K562 (cell line): ENCODE measurements around the gene PFKP. TPM values are rescaled to one million over a fixed set of nuclear protein-coding genes. Genes with fewer than 3 reads are reported as not detected.

Source experiments
- ATAC-seq: fragments of 200-7000 bp; cut with Tn5 transposase; 3 replicates; pipeline ENCODE4 v1.9.1; 2020; ENCODE audit warnings: moderate library complexity
- BruUV-seq: library from RNA; stranded (reverse); fragments of 400-500 nt; replicated peaks from 2 replicates; lab custom pipeline; 2021; lab: Mats Ljungman, UMichigan
- CTCF ChIA-PET: fragments of 300-600 bp; formaldehyde crosslinking; extraction: SDS; loops from one replicate; lab custom pipeline; 2021; ENCODE audit warnings: low intra/inter-chr PET ratio; lab: Yijun Ruan, JAX
- POLR2A ChIA-PET: fragments of 300-600, 350-650 bp; sonication (Branson Sonifier 250); formaldehyde crosslinking; extraction: SDS; loops from one replicate; lab custom pipeline; 2021; ENCODE audit warnings: antibody characterized with exemption, inconsistent platforms; lab: Yijun Ruan, JAX
- DNase-seq, 4 experiments: peaks; one replicate each; pipeline versions ENCODE4 v3.0.0 to v3.0.0-alpha.2; 2011 to 2018; ENCODE audit warnings: low spot score in 3 of 4, mixed read lengths in 3 of 4; ENCODE audit errors: extremely low read depth in 1 of 4
- FAIRE-seq: peaks from 2 replicates; lab custom pipeline; 2011; peaks lifted over from hg19 to GRCh38; lab: Jason Lieb, UNC
- H2AFZ ChIP-seq: 2 replicates; pipeline ENCODE4 v1.6.0; 2011; ENCODE audit warnings: low read depth, low read length, control low read depth, inconsistent platforms
- H3K27ac ChIP-seq: fragments of 200-600 bp; 3 replicates; pipeline ENCODE4 v1.8.0; 2011; ENCODE audit warnings: low read depth, mild to moderate bottlenecking, control low read depth, inconsistent platforms, low read length, moderate library complexity, mixed read lengths; ENCODE audit errors: extremely low read depth
- H3K27me3 ChIP-seq, 2 experiments: fragments of 300-600 bp in 1 of 2; 2 replicates in 1 of 2; 3 replicates in 1 of 2; pipeline versions ENCODE4 v1.6.0 to v1.8.0; 2011; ENCODE audit warnings: inconsistent platforms in 2 of 2, low read length in 2 of 2, mild to moderate bottlenecking in 1 of 2, mixed read lengths in 1 of 2, moderate library complexity in 1 of 2; ENCODE audit not compliant: control insufficient read depth in 2 of 2, insufficient read depth in 2 of 2
- H3K36me3 ChIP-seq: fragments of 300-600 bp; 3 replicates; pipeline ENCODE4 v1.8.0; 2011; ENCODE audit warnings: mild to moderate bottlenecking, low read length, inconsistent platforms; ENCODE audit not compliant: control insufficient read depth, insufficient read depth
- H3K4me1 ChIP-seq, 2 experiments: fragments of 200-600 bp in 1 of 2; replicated peaks in 1 of 2; 2 replicates in 1 of 2; 3 replicates in 1 of 2; pipeline versions ENCODE4 v1.5.1 to v1.8.0; 2011; ENCODE audit warnings: inconsistent platforms in 2 of 2, low read length in 2 of 2, mild to moderate bottlenecking in 1 of 2, mixed read lengths in 1 of 2, moderate library complexity in 1 of 2; ENCODE audit not compliant: control insufficient read depth in 2 of 2, insufficient read depth in 2 of 2
- H3K4me2 ChIP-seq: 2 replicates; pipeline ENCODE4 v1.6.1; 2011; ENCODE audit warnings: low read length, control low read depth, inconsistent platforms, mixed read lengths; ENCODE audit not compliant: insufficient read depth
- H3K4me3 ChIP-seq: fragments of 200-600 bp; sonication (generic), shearing (Covaris generic); 2 replicates; pipeline ENCODE4 v1.5.1; 2016; ENCODE audit warnings: control low read depth, inconsistent platforms
- H3K79me2 ChIP-seq: fragments of 200-600 bp; 3 replicates; pipeline ENCODE4 v1.8.0; 2011; ENCODE audit warnings: low read length, inconsistent platforms; ENCODE audit not compliant: control insufficient read depth, insufficient read depth
- H3K9ac ChIP-seq, 2 experiments: 2 replicates each; pipeline versions ENCODE4 v1.6.0 to v1.6.1; 2011; ENCODE audit warnings: low read depth in 2 of 2, low read length in 2 of 2, control low read depth in 1 of 2, inconsistent platforms in 1 of 2, mild to moderate bottlenecking in 1 of 2, mixed read lengths in 1 of 2; ENCODE audit not compliant: insufficient read depth in 1 of 2
- H3K9me1 ChIP-seq: one replicate; pipeline ENCODE4 v1.6.0; 2011; ENCODE audit warnings: inconsistent platforms, mild to moderate bottlenecking, low read length, moderate library complexity; ENCODE audit not compliant: control insufficient read depth, insufficient read depth
- H3K9me3 ChIP-seq: replicated peaks from 2 replicates; pipeline ENCODE4 v1.5.1; 2011; ENCODE audit warnings: low read depth, low read length, inconsistent platforms; ENCODE audit not compliant: control insufficient read depth, insufficient read depth
- H4K20me1 ChIP-seq: replicated peaks from 2 replicates; pipeline ENCODE4 v1.6.1; 2011; ENCODE audit warnings: low read length, inconsistent platforms, mixed read lengths; ENCODE audit not compliant: control insufficient read depth, insufficient read depth
- ADNP ChIP-seq: fragments of 200-800 bp; sonication (Bioruptor generic); IDR thresholded peaks from 2 replicates; pipeline ENCODE4 v1.6.1; 2016; ENCODE audit warnings: missing genetic modification characterization, missing compliant biosample characterization
- ATF6 ChIP-seq: sonication (generic); formaldehyde crosslinking; IDR thresholded peaks from 2 replicates; pipeline ENCODE4 v1.4.0; 2020; ENCODE audit warnings: mild to moderate bottlenecking, missing genetic modification reagents
- CHCHD3 ChIP-seq: fragments of 250-450 bp; sonication (Bioruptor Pico); IDR thresholded peaks from 2 replicates; pipeline ENCODE4 v2.1.2; 2022; ENCODE audit warnings: mild to moderate bottlenecking
- FOXP4 ChIP-seq: sonication (generic); formaldehyde crosslinking; IDR thresholded peaks from 2 replicates; pipeline ENCODE4 v1.8.0; 2022; ENCODE audit warnings: mild to moderate bottlenecking, missing genetic modification reagents, borderline replicate concordance
- HSF4 ChIP-seq: fragments of 250-450 bp; sonication (Bioruptor Pico); IDR thresholded peaks from 2 replicates; pipeline ENCODE4 v2.1.2; 2022; ENCODE audit warnings: mild to moderate bottlenecking, moderate library complexity, borderline replicate concordance
- KHSRP ChIP-seq: fragments of 450-650 bp; IDR thresholded peaks from 2 replicates; pipeline ENCODE4 v1.6.1; 2017
- KLF10 ChIP-seq: fragments of 250-450 bp; sonication (Bioruptor Pico); IDR thresholded peaks from 2 replicates; pipeline ENCODE4 v1.6.1; 2021; ENCODE audit warnings: matching md5 sums
- MTA2 ChIP-seq: fragments of 450-650 bp; IDR thresholded peaks from 2 replicates; pipeline ENCODE4 v1.6.1; 2016; ENCODE audit warnings: low read depth
- MTF1 ChIP-seq: fragments of 250-450 bp; sonication (Bioruptor Pico); IDR thresholded peaks from 2 replicates; pipeline ENCODE4 v1.9.0; 2021; ENCODE audit warnings: moderate library complexity, mild to moderate bottlenecking, inconsistent platforms, borderline replicate concordance
- PHB ChIP-seq: fragments of 250-450 bp; sonication (Bioruptor Pico); IDR thresholded peaks from 2 replicates; pipeline ENCODE4 v1.5.0; 2021
- SIX5 ChIP-seq, 2 experiments: IDR thresholded peaks; 2 replicates each; pipeline ENCODE4 v1.6.1; 2011; ENCODE audit warnings: low read length in 2 of 2, borderline replicate concordance in 1 of 2, low read depth in 1 of 2, mild to moderate bottlenecking in 1 of 2, moderate library complexity in 1 of 2; ENCODE audit not compliant: insufficient read depth in 1 of 2
- SPI1 ChIP-seq: IDR thresholded peaks from 2 replicates; pipeline ENCODE4 v1.6.1; 2011; ENCODE audit warnings: low read depth, low read length, control low read depth, borderline replicate concordance
- STAT5A ChIP-seq: IDR thresholded peaks from 2 replicates; pipeline ENCODE4 v1.6.1; 2012; ENCODE audit warnings: low read length, inconsistent platforms, borderline replicate concordance
- YY1 ChIP-seq, 3 experiments: IDR thresholded peaks; 2 replicates each; pipeline ENCODE4 v1.6.1; 2011; ENCODE audit warnings: low read length in 2 of 3, mild to moderate bottlenecking in 2 of 3, moderate library complexity in 2 of 3, borderline replicate concordance in 1 of 3, control low read depth in 1 of 3, low read depth in 1 of 3; ENCODE audit not compliant: insufficient read depth in 3 of 3, insufficient replicate concordance in 2 of 3, control insufficient read depth in 1 of 3, insufficient read length in 1 of 3; ENCODE audit errors: extremely low read depth in 1 of 3
- ZBTB8A ChIP-seq: fragments of 450-650 bp; IDR thresholded peaks from 2 replicates; pipeline ENCODE4 v1.6.1; 2018; ENCODE audit warnings: mild to moderate bottlenecking, moderate library complexity; ENCODE audit not compliant: partially characterized antibody
- ZC3H8 ChIP-seq: fragments of 450-650 bp; IDR thresholded peaks from 2 replicates; pipeline ENCODE4 v1.6.1; 2017
- ZNF212 ChIP-seq: fragments of 450-650 bp; formaldehyde crosslinking; IDR thresholded peaks from 2 replicates; pipeline ENCODE4 v1.4.0; 2020; ENCODE audit warnings: mild to moderate bottlenecking
- ZNF644 ChIP-seq: fragments of 200-800 bp; sonication (Bioruptor generic); IDR thresholded peaks from 2 replicates; pipeline ENCODE4 v1.6.1; 2016; ENCODE audit warnings: low read depth, missing genetic modification characterization, missing compliant biosample characterization
- WGBS: fragments of 100-300 bp; shearing (Covaris generic); methylation state at CpG from one replicate; pipeline ENCODE4 v1.1.6; 2016; ENCODE audit warnings: low coverage, mixed read lengths; ENCODE audit not compliant: insufficient coverage; ENCODE audit errors: missing lambda C conversion rate; 5-methylcytosine and 5-hydroxymethylcytosine counted together
- in situ Hi-C: fragments of 300-500 bp; cut with MboI; formaldehyde crosslinking; loops from 4 replicates; pipeline ENCODE4 v1.15.0; 2018; ENCODE audit warnings: inconsistent platforms, mixed read lengths
- intact Hi-C: fragments of 100-400 bp; cut with micrococcal nuclease; formaldehyde crosslinking; loops from 2 replicates; pipeline ENCODE4 v1.14.2; 2022
- polyA plus RNA-seq, 8 experiments: library from polyadenylated mRNA; depleted of rRNA in 4 of 8; stranded (reverse) in 5 of 8; unstranded in 3 of 8; fragments of >200 nt; fragmentation: Nextera tagmentation in 2 of 8; fragmentation: Illumina TruSeq in 1 of 8; extraction: Ambion mirVana in 2 of 8; extraction: Trizol in 1 of 8; gene quantifications; 2 replicates each; pipeline versions ENCODE4 v1.2.1 to v1.2.3, GENCODE V29; 2011 to 2014; ENCODE audit warnings: inconsistent platforms in 1 of 8, missing spikeins in 1 of 8
- total RNA-seq, 7 experiments: library from RNA; depleted of rRNA in 6 of 7; stranded (reverse); fragments of >200 nt in 6 of 7; fragmentation: Illumina TruSeq in 2 of 7; extraction: Trizol in 2 of 7; gene quantifications; 2 replicates each; pipeline versions ENCODE4 v1.2.1 to v1.2.3, GENCODE V29; 2011 to 2021; ENCODE audit warnings: low replicate concordance in 1 of 7

PFKP gene
- total and polyA plus RNA-seq, 9 of the 15 experiments (the other 6 are each of a cell fraction or from before 2014, with no cell fraction given), result 23.5 to 116 (median 62.1) TPM

GRCh38 chr10:3077940-3078630, 10.7 kb downstream of the PFKP start:
- 85% methylated on average over 10 of the region's 10 CpGs for WGBS
- peaks cover 88% of the 10 kb centered on the region for H3K79me2 ChIP-seq

More at GRCh38 chr10:3077940-3078630, 10.7 kb downstream of the PFKP start:
- H3K4me3 ChIP-seq, result no peak overlapping the region
- H3K27ac ChIP-seq, result no peak overlapping the region
- in situ Hi-C loops, result no loop called here
- FAIRE-seq (peak; percentile 64), DNase-seq (no peak), ATAC-seq (no peak)
- ChIA-PET CTCF (no interaction called here), POLR2A (interaction anchor here (0.6 to 1.7 kb wide), 6 partner anchors 8 to 116 kb away, joined by 3 to 6 read pairs (median 4); no protein-coding TSS in a partner anchor)
- TF ChIP-seq SIX5 (IDR thresholded peaks at IDR 0.05; ENCODE audit: borderline replicate concordance in 1 of 2, insufficient read depth in 1 of 2, low read depth in 1 of 2, low read length in 2 of 2) (no peak), YY1 (IDR thresholded peaks at IDR 0.05; ENCODE audit: borderline replicate concordance in 1 of 3, control insufficient read depth in 1 of 3, extremely low read depth in 1 of 3, insufficient read depth in 3 of 3, insufficient read length in 1 of 3, insufficient replicate concordance in 2 of 3, low read depth in 1 of 3, low read length in 2 of 3) (no peak), ADNP (tag) (no peak), FOXP4 (no peak), SPI1 (no peak), HSF4 (no peak), ATF6 (CRISPR knock-in tag) (no peak), CHCHD3 (no peak), MTF1 (CRISPR knock-in tag) (no peak), ZBTB8A (no peak), MTA2 (no peak), KHSRP (no peak), ZNF212 (CRISPR knock-in tag) (no peak), STAT5A (no peak), ZC3H8 (no peak), ZNF644 (tag) (no peak), KLF10 (no peak), PHB (CRISPR knock-in tag) (no peak)
- no peak overlapping the region for H2AFZ ChIP-seq
- peaks cover 21% of the 10 kb centered on the region; the same call in 1 of the 2 replicates for H4K20me1 ChIP-seq
- peaks cover 79% of the 10 kb centered on the region; the same call in 2 of the 3 replicates for H3K36me3 ChIP-seq
- no peak overlapping the region for H3K4me2 ChIP-seq
- no peaks in the 10 kb centered on the region for H3K27me3 ChIP-seq
- intact Hi-C loops, result no loop called here
- H3K9ac ChIP-seq, result no peak overlapping the region
- no peaks in the 10 kb centered on the region for H3K9me3 ChIP-seq
- peaks cover 3% of the 10 kb centered on the region for H3K9me1 ChIP-seq
- H3K4me1 ChIP-seq, result peaks cover 16 to 29% of the 10 kb centered on the region in 2 experiments; a peak in 4 of 5 replicates
- BruUV-seq, result no TSS peak
